ENCODE data around the gene ABCC1. TPM values are rescaled to one million over a fixed set of nuclear protein-coding genes. Genes with fewer than 3 reads are reported as not detected.

The ABCC1 gene
- total RNA-seq, 1 donor from 2014 or later = 34.2 TPM

DNA sequence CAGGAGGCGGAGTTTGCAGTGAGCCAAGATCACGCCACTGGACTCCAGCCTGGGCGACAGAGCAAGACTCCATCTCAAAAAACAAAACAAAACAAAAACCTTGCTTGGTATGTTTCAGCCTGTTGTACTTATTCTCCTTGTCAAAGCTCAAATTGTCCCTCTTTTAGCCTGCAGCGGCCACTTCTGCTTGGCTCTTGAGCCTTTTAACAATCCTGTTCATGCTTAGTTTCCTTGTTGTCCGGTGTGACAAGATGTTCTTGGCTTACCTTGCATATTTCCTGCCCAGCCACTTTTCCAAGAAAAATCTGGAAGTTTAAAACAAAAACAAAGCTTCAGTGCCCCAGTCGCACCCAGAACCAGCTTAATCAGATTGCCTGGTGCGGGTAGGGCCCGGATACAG lies 81.0 kb downstream of the ABCC1 start:
- intact Hi-C loops (cut with DNase I) = no loop called here
- no peak for DNase-seq (ENCODE audit: low spot score)
- ATAC-seq = no peak

DNA sequence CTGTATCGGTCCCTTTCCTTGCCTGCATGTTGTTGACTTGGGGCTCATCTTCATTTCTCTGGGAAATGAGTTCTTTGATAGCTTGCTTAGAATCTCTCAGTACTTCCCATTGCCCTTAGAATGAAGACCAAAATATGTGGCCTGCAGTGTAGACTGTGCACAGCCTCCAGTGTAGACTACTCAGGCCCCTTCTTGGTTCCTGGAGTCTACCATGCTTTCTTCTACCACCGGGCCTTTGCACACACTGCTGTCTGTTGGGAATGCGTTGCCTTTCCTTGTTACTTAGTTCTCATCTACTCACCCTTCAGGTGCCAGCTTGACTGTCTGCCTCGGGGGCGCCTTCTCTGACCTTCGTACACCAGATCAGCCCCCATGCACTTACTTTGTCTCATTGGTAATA lies 82.0 kb downstream of the ABCC1 start:
- DNase-seq (ENCODE audit: low spot score) (no peak), ATAC-seq (no peak)
- intact Hi-C loops (cut with DNase I) = no loop called here

GRCh38 chr16:16032271-16032979 lies 83.0 kb downstream of the ABCC1 start:
- DNase-seq (ENCODE audit: low spot score) (no peak), ATAC-seq (no peak)
- intact Hi-C loops (cut with DNase I) = no loop called here

DNA sequence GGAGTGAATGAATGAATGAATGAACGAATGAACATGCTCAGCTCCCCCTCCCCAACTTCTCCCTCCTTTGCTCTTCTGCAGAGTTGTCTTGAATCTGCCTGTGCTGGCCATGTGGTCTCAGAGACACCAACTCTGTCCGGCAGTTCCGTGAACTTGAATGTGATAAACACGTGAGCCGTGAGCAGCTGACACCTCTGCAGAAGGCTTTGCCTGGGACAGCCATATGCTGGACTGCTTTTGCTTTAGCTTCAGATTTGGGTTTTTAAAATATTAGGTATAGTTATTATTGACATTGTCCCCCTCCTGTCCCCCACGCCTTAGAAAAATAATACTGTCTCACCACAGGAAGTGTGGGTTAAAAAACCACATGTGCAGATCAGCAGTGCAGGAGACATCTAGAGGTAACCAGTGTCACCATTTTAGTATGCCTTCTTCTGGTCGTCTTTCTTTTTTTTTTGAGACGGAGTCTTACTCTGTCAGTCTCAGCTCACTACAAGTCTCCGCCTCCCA lies 83.8 kb downstream of the ABCC1 start:
- intact Hi-C loops (cut with DNase I) = no loop called here
- ATAC-seq = no peak
- no peak for DNase-seq (ENCODE audit: low spot score)

DNA sequence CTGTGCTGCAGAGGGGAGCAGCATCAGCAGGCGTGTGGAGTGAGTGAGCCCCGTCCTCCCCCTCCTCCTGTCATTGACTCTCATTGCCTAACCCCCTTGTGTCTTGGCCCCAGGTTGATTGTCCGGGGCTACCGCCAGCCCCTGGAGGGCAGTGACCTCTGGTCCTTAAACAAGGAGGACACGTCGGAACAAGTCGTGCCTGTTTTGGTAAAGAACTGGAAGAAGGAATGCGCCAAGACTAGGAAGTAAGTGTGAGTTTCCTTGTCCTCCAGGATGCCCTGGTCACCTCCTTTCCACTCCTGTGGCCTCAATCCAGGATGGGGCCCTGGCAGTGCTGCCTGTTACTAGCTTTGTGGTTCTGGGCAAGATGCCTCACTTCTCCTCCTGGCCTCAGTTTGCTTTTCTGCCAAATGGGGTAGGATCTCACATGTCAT lies 87.0 kb downstream of the ABCC1 start:
- ATAC-seq (no peak), DNase-seq (ENCODE audit: low spot score) (no peak)
- intact Hi-C loops (cut with DNase I) = no loop called here

DNA sequence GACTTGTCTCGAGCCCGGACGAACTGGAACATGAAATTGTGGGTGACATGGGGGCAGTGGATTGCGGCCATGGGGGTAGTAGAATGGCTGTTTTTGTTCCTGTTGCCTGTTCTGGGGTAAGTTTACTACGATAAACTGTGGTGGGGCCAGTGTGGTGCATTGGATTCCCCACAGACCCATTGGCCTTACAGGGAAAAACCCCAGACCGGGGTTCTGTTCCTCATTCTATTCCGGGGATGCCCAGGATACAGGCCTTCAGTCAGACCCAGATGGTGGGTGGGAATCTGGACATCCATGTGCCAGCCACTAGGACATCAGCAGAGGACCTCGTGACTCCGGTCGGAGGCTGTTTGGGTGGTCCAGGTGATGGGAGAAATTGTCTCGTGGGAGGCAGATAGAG lies 88.1 kb downstream of the ABCC1 start:
- DNase-seq (ENCODE audit: low spot score) (no peak), ATAC-seq (no peak)
- intact Hi-C loops (cut with DNase I) = no loop called here

DNA sequence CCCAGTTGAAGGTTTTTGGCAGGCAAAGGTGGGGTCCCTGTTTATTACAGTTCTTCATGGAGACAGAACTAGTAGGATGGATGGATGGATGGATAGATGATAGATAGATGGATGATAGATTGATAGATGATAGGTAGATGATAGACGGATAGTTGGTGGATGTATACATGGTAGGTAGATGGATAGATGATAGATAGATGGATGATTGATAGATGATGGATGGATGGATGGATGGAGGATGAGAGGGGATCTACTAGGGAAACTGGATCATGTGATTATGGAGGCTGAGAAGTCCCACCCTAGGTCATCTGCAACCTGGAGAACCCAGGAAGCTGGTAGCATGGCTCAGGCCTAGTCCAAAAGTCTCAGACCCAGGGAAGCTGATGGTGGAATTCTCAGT lies 88.6 kb downstream of the ABCC1 start:
- intact Hi-C loops (cut with DNase I) = no loop called here
- DNase-seq (ENCODE audit: low spot score) (no peak), ATAC-seq (no peak)

GRCh38 chr16:16038950-16039349 lies 89.5 kb downstream of the ABCC1 start:
- intact Hi-C loops (cut with DNase I) = no loop called here
- DNase-seq (ENCODE audit: low spot score) (no peak), ATAC-seq (no peak)

DNA sequence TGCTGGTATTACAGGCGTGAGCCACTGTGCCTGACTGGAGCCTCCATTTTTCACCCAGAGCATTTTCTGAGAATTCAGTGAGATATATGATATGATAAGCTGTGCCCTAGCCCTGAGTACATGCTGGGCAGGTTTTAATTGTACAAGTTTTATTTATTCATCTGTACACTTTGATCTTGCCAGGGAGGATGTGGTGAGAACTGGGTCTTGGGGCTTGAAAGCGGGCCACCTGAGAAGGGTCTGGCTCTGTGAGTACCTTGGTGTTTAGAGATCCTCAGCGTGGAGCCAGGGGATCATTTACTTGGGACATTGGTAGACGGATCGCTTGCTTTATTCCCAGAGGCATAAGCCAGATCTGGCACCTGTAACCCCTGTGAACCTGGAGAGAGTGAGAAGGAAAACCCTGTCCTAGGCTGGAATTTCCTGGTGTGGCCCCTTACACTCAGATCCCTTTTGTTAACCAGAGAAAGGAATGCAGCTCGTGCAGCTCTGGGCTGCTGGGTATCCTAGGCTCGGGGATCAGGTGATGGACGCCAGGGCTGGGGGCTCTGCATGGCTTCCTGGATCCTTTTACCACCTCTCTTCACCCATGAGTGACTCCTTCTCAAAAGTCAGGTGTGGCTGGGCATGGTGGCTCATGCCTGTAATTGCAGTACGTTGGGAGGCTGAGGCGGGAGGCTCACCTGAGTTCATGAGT lies 91.9 kb downstream of the ABCC1 start:
- intact Hi-C loops (cut with DNase I) = no loop called here
- ATAC-seq (no peak), DNase-seq (ENCODE audit: low spot score) (no peak)

- intact Hi-C loops (cut with DNase I) = no loop called here
- DNase-seq (ENCODE audit: low spot score) (no peak), ATAC-seq (no peak)
Measured at GRCh38 chr16:16042076-16042475, 92.7 kb downstream of the ABCC1 start.

- DNase-seq (ENCODE audit: low spot score) (no peak), ATAC-seq (no peak)
- intact Hi-C loops (cut with DNase I) = no loop called here
Measured at GRCh38 chr16:16045296-16045695, 95.9 kb downstream of the ABCC1 start.

DNA sequence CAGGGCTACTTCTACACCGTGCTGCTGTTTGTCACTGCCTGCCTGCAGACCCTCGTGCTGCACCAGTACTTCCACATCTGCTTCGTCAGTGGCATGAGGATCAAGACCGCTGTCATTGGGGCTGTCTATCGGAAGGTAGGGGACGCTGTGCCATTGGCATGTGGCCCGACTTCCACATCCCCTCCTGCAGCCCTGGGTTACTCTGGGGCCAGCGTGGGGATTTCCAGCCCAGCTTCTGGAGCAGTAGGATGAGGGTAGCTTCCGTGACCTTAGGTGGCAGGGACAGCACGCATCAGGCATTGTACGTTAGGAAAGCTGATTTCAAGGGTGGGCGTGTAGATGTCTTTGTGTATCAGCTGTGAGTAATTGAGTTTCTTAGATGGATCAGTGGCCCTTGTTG lies 96.5 kb downstream of the ABCC1 start:
- ATAC-seq (no peak), DNase-seq (ENCODE audit: low spot score) (no peak)
- intact Hi-C loops (cut with DNase I) = no loop called here

GRCh38 chr16:16047761-16048160 lies 98.3 kb downstream of the ABCC1 start:
- ATAC-seq = no peak
- DNase-seq (ENCODE audit: low spot score) = no peak
- intact Hi-C loops (cut with DNase I) = no loop called here

DNA sequence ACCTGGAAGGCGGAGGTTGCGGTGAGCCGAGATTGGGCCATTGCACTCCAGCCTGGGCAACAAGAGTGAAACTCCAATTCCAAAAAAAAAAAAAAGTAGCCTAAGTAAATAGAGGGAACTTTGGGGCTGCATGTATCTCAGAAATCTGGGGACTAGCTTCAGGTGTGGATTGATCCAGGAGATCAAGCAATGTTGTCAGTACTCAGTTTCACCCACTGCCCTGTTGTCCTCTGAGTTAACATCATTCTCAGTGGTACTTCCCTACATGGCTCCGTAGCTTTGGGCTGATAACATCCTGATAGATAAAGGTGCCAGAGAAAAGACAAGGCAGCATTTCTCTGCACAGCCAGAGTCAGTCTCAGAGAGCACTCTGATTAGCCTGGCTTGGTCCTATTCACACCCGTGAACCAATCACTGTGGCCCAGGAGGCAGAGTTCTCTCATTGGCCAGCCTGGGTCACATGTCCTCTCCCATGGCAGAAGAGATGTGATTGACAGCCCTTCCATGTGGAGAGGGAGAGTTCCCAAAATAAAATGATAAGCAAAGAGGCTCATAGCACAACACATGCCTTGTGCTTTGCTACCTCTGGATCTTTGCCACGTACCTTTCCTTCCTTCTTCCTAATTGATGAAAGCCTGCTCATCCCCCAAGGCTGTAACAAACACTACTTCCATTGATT lies 99.6 kb downstream of the ABCC1 start:
- DNase-seq (ENCODE audit: low spot score) (no peak), ATAC-seq (no peak)
- intact Hi-C loops (cut with DNase I) = no loop called here

DNA sequence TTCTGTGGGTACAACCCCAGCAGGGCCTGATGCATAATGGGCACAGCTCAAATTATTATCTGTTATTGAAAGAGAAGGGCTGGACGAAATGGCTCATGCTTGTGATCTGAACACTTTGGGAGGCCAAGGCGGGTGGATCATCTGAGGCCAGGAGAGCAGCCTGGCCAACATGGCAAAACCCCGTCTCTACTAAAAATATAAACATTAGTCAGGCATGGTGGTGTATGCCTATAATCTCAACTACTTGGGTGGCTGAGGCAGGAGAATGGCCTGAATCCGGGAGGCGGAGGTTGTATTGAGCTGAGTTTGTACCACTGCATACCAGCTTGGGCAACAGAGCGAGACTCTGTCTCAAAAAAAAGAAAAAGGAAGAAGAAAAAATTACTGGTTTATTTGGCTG lies 100.7 kb downstream of the ABCC1 start:
- DNase-seq (ENCODE audit: low spot score) (no peak), ATAC-seq (no peak)
- intact Hi-C loops (cut with DNase I) = no loop called here

- DNase-seq (ENCODE audit: low spot score) (no peak), ATAC-seq (no peak)
- intact Hi-C loops (cut with DNase I) = no loop called here
Measured at GRCh38 chr16:16051132-16051531, 101.7 kb downstream of the ABCC1 start.

- no peak for DNase-seq (ENCODE audit: low spot score)
- intact Hi-C loops (cut with DNase I) = no loop called here
- no peak for ATAC-seq
Measured at GRCh38 chr16:16052916-16053315, 103.5 kb downstream of the ABCC1 start.

DNA sequence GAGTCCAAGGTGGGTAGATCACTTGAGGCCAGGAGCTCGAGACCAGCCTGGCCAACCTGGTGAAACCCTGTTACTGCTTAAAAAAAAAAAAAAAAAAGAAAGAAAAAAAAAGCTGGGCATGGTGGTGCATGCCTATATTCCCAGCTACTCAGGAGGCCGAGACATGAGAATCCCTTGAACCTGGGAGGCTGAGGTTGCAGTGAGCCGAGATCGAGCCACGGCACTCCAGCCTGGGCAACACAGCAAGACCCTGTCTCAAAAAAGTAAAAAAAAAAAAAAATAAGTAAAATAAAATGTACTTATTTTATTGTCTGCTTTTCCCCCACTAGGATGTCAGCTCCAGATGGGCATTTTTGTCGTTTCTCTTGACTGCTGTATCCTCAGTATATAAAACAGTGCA lies 107.7 kb downstream of the ABCC1 start:
- DNase-seq (ENCODE audit: low spot score) (no peak), ATAC-seq (no peak)
- intact Hi-C loops (cut with DNase I) = no loop called here

DNA sequence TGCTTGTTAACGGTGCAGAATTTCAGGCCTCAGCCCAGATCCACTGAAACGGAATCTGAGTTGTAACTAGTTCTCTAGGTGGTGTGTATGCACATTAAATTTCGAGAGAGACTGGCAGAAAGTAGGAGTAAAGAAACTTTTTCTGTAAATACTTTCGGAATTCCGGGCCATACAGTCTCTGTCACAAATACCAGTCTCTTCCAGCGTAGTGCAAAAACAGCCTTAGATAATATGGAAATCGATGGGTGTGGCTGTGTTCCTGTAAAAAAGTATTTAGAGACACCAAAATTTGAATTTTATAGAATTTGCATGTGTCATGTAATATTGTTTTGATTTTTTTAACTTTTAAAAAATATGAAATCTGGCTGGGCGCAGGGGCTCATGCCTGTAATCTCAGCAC lies 109.7 kb downstream of the ABCC1 start:
- no peak for ATAC-seq
- intact Hi-C loops (cut with DNase I) = no loop called here

GRCh38 chr16:16059895-16060590 lies 110.6 kb downstream of the ABCC1 start:
- intact Hi-C loops (cut with DNase I) = no loop called here
- DNase-seq (ENCODE audit: low spot score) (no peak), ATAC-seq (no peak)

More for the DNA sequence above, 109.7 kb downstream of the ABCC1 start:
- no peak for DNase-seq (ENCODE audit: low spot score)
